ENCODE results near the gene CMBL. TPM values are rescaled to one million over a fixed set of nuclear protein-coding genes. Genes with fewer than 3 reads are reported as not detected.

CMBL gene
- total RNA-seq, 2 experiments from 2014 or later, result 0.13 TPM; not detected in 1

DNA sequence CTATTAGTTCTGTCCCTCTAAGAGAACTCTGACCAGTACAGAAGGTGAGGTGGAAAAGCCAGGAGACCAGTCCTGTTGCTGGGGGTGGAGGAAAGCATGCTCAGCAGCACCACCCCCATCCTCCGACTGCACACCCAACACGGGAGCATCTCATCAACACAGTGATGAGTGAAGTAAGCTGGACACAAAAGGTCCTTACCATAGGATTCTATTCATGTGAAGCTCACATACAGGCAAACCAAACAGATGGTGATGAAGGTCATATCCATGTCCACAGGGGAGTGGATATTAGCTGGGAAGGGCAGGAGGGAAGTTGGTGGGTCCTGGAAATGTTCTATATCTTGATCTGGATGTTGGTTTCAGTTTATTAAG is 31.0 kb upstream of the CMBL start:
- no peak for DNase-seq (ENCODE audit: low spot score)
- intact Hi-C loops (cut with micrococcal nuclease; ENCODE audit: unreplicated experiment), result no loop called here
- ChIA-PET POLR2A (no interaction called here), CTCF (ENCODE audit: unreplicated experiment) (no interaction called here)
- no TSS peak for BruUV-seq (replicated peaks)
- no peaks in the 10 kb centered on the region for H3K36me3 ChIP-seq (ENCODE audit: insufficient read depth, low read length)
- H3K9me2 ChIP-seq (ENCODE audit: insufficient read depth, low read length), result no peaks in the 10 kb centered on the region
- H3K27ac ChIP-seq (ENCODE audit: low read depth, low read length, poor library complexity, severe bottlenecking), result no peak overlapping the region
- H4K20me1 ChIP-seq (ENCODE audit: insufficient read depth, low read length), result no peaks in the 10 kb centered on the region
- H3K4me1 ChIP-seq (ENCODE audit: insufficient read depth, low read length, poor library complexity, severe bottlenecking), result no peaks in the 10 kb centered on the region
- no peak overlapping the region for H2AFZ ChIP-seq (ENCODE audit: low read length)
- H3K79me2 ChIP-seq (ENCODE audit: insufficient read depth, low read depth, low read length), result no peaks in the 10 kb centered on the region
- no peak overlapping the region for H3K4me3 ChIP-seq (ENCODE audit: low read depth, low read length, poor library complexity, severe bottlenecking)
- H3K9me3 ChIP-seq (ENCODE audit: low read length), result no peaks in the 10 kb centered on the region
- TF ChIP-seq, protein P1, sequence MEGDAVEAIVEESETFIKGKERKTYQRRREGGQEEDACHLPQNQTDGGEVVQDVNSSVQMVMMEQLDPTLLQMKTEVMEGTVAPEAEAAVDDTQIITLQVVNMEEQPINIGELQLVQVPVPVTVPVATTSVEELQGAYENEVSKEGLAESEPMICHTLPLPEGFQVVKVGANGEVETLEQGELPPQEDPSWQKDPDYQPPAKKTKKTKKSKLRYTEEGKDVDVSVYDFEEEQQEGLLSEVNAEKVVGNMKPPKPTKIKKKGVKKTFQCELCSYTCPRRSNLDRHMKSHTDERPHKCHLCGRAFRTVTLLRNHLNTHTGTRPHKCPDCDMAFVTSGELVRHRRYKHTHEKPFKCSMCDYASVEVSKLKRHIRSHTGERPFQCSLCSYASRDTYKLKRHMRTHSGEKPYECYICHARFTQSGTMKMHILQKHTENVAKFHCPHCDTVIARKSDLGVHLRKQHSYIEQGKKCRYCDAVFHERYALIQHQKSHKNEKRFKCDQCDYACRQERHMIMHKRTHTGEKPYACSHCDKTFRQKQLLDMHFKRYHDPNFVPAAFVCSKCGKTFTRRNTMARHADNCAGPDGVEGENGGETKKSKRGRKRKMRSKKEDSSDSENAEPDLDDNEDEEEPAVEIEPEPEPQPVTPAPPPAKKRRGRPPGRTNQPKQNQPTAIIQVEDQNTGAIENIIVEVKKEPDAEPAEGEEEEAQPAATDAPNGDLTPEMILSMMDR (conservative IDR thresholded peaks at IDR 0.05; ENCODE audit: low read length), result no peak
- TF ChIP-seq EZH2phosphoT487 (IDR thresholded peaks at IDR 0.05; ENCODE audit: borderline replicate concordance, low read depth, low read length), result no peak
- H3K4me2 ChIP-seq (ENCODE audit: low read length), result no peak overlapping the region

DNA sequence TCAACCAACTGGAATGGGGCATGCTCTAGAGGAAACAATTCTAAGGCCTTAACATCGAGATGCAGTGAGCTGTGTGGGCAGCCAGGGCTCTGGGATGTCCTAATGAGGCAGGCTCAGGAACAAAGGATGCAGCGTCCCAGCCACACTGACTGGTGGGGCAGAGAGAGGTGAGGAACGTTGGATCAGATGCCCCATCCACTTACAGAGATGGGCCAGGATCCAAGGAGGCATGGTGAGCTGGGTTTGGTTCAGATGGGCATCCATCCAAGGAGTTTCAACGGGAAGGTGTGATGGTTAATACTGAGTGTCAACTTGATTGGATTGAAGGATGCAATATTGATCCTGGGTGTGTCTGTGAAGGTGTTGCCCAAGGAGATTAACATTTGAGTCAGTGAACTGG is 30.3 kb upstream of the CMBL start:
- TF ChIP-seq EZH2phosphoT487 (IDR thresholded peaks at IDR 0.05; ENCODE audit: borderline replicate concordance, low read depth, low read length), result no peak
- TF ChIP-seq, protein P1 (conservative IDR thresholded peaks at IDR 0.05; ENCODE audit: low read length), result no peak
- H3K36me3 ChIP-seq (ENCODE audit: insufficient read depth, low read length), result no peaks in the 10 kb centered on the region
- H4K20me1 ChIP-seq (ENCODE audit: insufficient read depth, low read length), result no peaks in the 10 kb centered on the region
- no peak overlapping the region for H3K27ac ChIP-seq (ENCODE audit: low read depth, low read length, poor library complexity, severe bottlenecking)
- no peak overlapping the region for H3K4me2 ChIP-seq (ENCODE audit: low read length)
- no peaks in the 10 kb centered on the region for H3K79me2 ChIP-seq (ENCODE audit: insufficient read depth, low read depth, low read length)
- no peaks in the 10 kb centered on the region for H3K9me3 ChIP-seq (ENCODE audit: low read length)
- H3K9me2 ChIP-seq (ENCODE audit: insufficient read depth, low read length), result no peaks in the 10 kb centered on the region
- ChIA-PET CTCF (ENCODE audit: unreplicated experiment) (no interaction called here), POLR2A (no interaction called here)
- H2AFZ ChIP-seq (ENCODE audit: low read length), result no peak overlapping the region
- BruUV-seq (replicated peaks), result no TSS peak
- H3K4me1 ChIP-seq (ENCODE audit: insufficient read depth, low read length, poor library complexity, severe bottlenecking), result no peaks in the 10 kb centered on the region
- intact Hi-C loops (cut with micrococcal nuclease; ENCODE audit: unreplicated experiment), result no loop called here
- no peak for DNase-seq (ENCODE audit: low spot score)
- no peak overlapping the region for H3K4me3 ChIP-seq (ENCODE audit: low read depth, low read length, poor library complexity, severe bottlenecking)

DNA sequence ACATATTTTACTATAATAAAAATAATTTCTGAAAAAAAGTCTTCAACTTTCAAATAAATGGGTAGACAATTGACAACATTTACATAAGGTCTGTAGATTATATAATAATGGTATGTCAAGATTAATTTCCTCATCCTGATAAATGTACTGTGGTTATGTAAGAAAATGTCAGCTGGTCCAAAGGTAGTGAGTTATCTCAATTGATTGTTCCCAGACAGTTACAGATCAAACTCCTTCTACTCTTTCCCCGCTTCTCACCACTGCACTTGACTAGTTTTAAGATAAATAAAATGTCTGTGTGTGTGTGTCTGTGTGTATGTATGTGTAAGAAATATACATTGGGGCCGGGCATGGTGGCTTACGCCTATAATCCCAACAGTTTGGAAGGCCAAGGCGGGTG is 29.4 kb upstream of the CMBL start:
- H3K4me2 ChIP-seq (ENCODE audit: low read length), result no peak overlapping the region
- H3K9me2 ChIP-seq (ENCODE audit: insufficient read depth, low read length), result no peaks in the 10 kb centered on the region
- H3K27ac ChIP-seq (ENCODE audit: low read depth, low read length, poor library complexity, severe bottlenecking), result no peak overlapping the region
- H2AFZ ChIP-seq (ENCODE audit: low read length), result no peak overlapping the region
- no peak for TF ChIP-seq EZH2phosphoT487 (IDR thresholded peaks at IDR 0.05; ENCODE audit: borderline replicate concordance, low read depth, low read length)
- TF ChIP-seq, protein P1 (conservative IDR thresholded peaks at IDR 0.05; ENCODE audit: low read length), result no peak
- no peaks in the 10 kb centered on the region for H3K79me2 ChIP-seq (ENCODE audit: insufficient read depth, low read depth, low read length)
- no peaks in the 10 kb centered on the region for H3K4me1 ChIP-seq (ENCODE audit: insufficient read depth, low read length, poor library complexity, severe bottlenecking)
- H3K4me3 ChIP-seq (ENCODE audit: low read depth, low read length, poor library complexity, severe bottlenecking), result no peak overlapping the region
- no peaks in the 10 kb centered on the region for H4K20me1 ChIP-seq (ENCODE audit: insufficient read depth, low read length)
- ChIA-PET CTCF (ENCODE audit: unreplicated experiment) (no interaction called here), POLR2A (no interaction called here)
- DNase-seq (ENCODE audit: low spot score), result no peak
- no peaks in the 10 kb centered on the region for H3K36me3 ChIP-seq (ENCODE audit: insufficient read depth, low read length)
- no peaks in the 10 kb centered on the region for H3K9me3 ChIP-seq (ENCODE audit: low read length)
- BruUV-seq (replicated peaks), result no TSS peak
- intact Hi-C loops (cut with micrococcal nuclease; ENCODE audit: unreplicated experiment), result no loop called here
